Measurements from ENCODE around the gene LGALS4.

- TF ChIP-seq EZH2phosphoT487 (IDR thresholded peaks at IDR 0.05; ENCODE audit: borderline replicate concordance, low read depth, low read length) (no peak), CTCF (conservative IDR thresholded peaks at IDR 0.05; ENCODE audit: low read length) (no peak)
These were observed 6.6 kb upstream of the LGALS4 start for GRCh38 chr19:38819231-38819920.
